RWPE2 (cell line): ENCODE data around the gene FAM50B.

Source experiments
- ATAC-seq: fragments of 200-7000 bp; cut with Tn5 transposase; 3 replicates; pipeline ENCODE4 v1.9.1; 2021; ENCODE audit warnings: low read depth
- DNase-seq: peaks from one replicate; pipeline ENCODE4 v3.0.0-alpha.2; 2020; ENCODE audit warnings: low spot score
- H3K27ac ChIP-seq: fragments of 450-650 bp; 2 replicates; pipeline ENCODE4 v1.5.1; 2017; ENCODE audit warnings: mild to moderate bottlenecking; ENCODE audit not compliant: poor library complexity, severe bottlenecking
- H3K27me3 ChIP-seq: fragments of 250-450 bp; sonication (Bioruptor Pico); 2 replicates; pipeline ENCODE4 v1.5.1; 2021; ENCODE audit warnings: mild to moderate bottlenecking, moderate library complexity; ENCODE audit not compliant: insufficient read depth, poor library complexity, severe bottlenecking
- H3K36me3 ChIP-seq: fragments of 250-450 bp; sonication (Bioruptor Pico); 2 replicates; pipeline ENCODE4 v1.5.1; 2020; ENCODE audit warnings: low read depth, mild to moderate bottlenecking, moderate library complexity
- H3K4me1 ChIP-seq: fragments of 250-450 bp; sonication (Bioruptor Pico); 2 replicates; pipeline ENCODE4 v1.5.1; 2021; ENCODE audit warnings: mild to moderate bottlenecking, moderate library complexity; ENCODE audit not compliant: insufficient read depth, poor library complexity, severe bottlenecking
- H3K4me3 ChIP-seq: fragments of 250-450 bp; sonication (Bioruptor Pico); 2 replicates; pipeline ENCODE4 v1.5.1; 2021; ENCODE audit warnings: mild to moderate bottlenecking, moderate library complexity; ENCODE audit not compliant: severe bottlenecking
- H3K9me3 ChIP-seq: fragments of 250-450 bp; sonication (Bioruptor Pico); 2 replicates; pipeline ENCODE4 v1.5.1; 2021; ENCODE audit warnings: mild to moderate bottlenecking, moderate library complexity; ENCODE audit not compliant: severe bottlenecking
- CTCF ChIP-seq: fragments of 450-650 bp; IDR thresholded peaks from one replicate; pipeline ENCODE4 v1.5.1; 2017; ENCODE audit warnings: mild to moderate bottlenecking, moderate library complexity; ENCODE audit not compliant: poor library complexity, severe bottlenecking

Gene FAM50B

GRCh38 chr6:3869632-3870527 lies 20.7 kb downstream of the FAM50B start:
- H3K9me3 ChIP-seq: no peaks in the 10 kb centered on the region
- H3K4me3 ChIP-seq: no peak overlapping the region
- no peak for TF ChIP-seq CTCF
- no peaks in the 10 kb centered on the region for H3K36me3 ChIP-seq
- H3K27me3 ChIP-seq: no peaks in the 10 kb centered on the region
- peaks cover 3% of the 10 kb centered on the region for H3K4me1 ChIP-seq
- H3K27ac ChIP-seq: no peak overlapping the region
- ATAC-seq: no peak
- DNase-seq: no peak

- Histone ChIP-seq H3K9me3 (no peaks in the 10 kb centered on the region), H3K27ac (no peak overlapping the region), H3K36me3 (no peaks in the 10 kb centered on the region), H3K4me1 (peaks cover 3% of the 10 kb centered on the region), H3K27me3 (no peaks in the 10 kb centered on the region), H3K4me3 (no peak overlapping the region)
- no peak for TF ChIP-seq CTCF
- ATAC-seq (no peak), DNase-seq (no peak)
These were observed 21.4 kb downstream of the FAM50B start for GRCh38 chr6:3870528-3870925.

- H3K4me3 ChIP-seq: no peak overlapping the region
- H3K27me3 ChIP-seq: no peaks in the 10 kb centered on the region
- no peak for TF ChIP-seq CTCF
- no peaks in the 10 kb centered on the region for H3K36me3 ChIP-seq
- H3K9me3 ChIP-seq: no peaks in the 10 kb centered on the region
- ATAC-seq (no peak), DNase-seq (no peak)
- peaks cover 3% of the 10 kb centered on the region for H3K4me1 ChIP-seq
- no peak overlapping the region for H3K27ac ChIP-seq
These were observed 22.3 kb downstream of the FAM50B start for GRCh38 chr6:3871515-3871914.

GRCh38 chr6:3871939-3872338 lies 22.8 kb downstream of the FAM50B start:
- Histone ChIP-seq H3K27ac (no peak overlapping the region), H3K4me1 (peaks cover 3% of the 10 kb centered on the region), H3K36me3 (no peaks in the 10 kb centered on the region), H3K4me3 (no peak overlapping the region), H3K9me3 (no peaks in the 10 kb centered on the region), H3K27me3 (no peaks in the 10 kb centered on the region)
- no peak for ATAC-seq
- DNase-seq: no peak
- TF ChIP-seq CTCF: no peak

- Histone ChIP-seq H3K36me3 (no peaks in the 10 kb centered on the region), H3K9me3 (no peaks in the 10 kb centered on the region), H3K27ac (no peak overlapping the region), H3K27me3 (no peaks in the 10 kb centered on the region), H3K4me1 (peaks cover 3% of the 10 kb centered on the region), H3K4me3 (no peak overlapping the region)
- no peak for TF ChIP-seq CTCF
- DNase-seq (no peak), ATAC-seq (no peak)
These were observed 23.2 kb downstream of the FAM50B start for GRCh38 chr6:3872370-3872854.
